NOMO-1 treated with dmso at 0.1 percent for 144 hours (cell line): ENCODE data around the gene ELF1.
"Not testable (repeated sequence)": the region's sequence is repeated elsewhere in the genome, so short reads cannot be mapped to it uniquely, and the experiment has no call there.

Experiments
- DNase-seq: peaks from one replicate; lab custom pipeline; 2025; ENCODE audit not compliant: unreplicated experiment; lab: John Stamatoyannopoulos, UW

ELF1 gene

DNA sequence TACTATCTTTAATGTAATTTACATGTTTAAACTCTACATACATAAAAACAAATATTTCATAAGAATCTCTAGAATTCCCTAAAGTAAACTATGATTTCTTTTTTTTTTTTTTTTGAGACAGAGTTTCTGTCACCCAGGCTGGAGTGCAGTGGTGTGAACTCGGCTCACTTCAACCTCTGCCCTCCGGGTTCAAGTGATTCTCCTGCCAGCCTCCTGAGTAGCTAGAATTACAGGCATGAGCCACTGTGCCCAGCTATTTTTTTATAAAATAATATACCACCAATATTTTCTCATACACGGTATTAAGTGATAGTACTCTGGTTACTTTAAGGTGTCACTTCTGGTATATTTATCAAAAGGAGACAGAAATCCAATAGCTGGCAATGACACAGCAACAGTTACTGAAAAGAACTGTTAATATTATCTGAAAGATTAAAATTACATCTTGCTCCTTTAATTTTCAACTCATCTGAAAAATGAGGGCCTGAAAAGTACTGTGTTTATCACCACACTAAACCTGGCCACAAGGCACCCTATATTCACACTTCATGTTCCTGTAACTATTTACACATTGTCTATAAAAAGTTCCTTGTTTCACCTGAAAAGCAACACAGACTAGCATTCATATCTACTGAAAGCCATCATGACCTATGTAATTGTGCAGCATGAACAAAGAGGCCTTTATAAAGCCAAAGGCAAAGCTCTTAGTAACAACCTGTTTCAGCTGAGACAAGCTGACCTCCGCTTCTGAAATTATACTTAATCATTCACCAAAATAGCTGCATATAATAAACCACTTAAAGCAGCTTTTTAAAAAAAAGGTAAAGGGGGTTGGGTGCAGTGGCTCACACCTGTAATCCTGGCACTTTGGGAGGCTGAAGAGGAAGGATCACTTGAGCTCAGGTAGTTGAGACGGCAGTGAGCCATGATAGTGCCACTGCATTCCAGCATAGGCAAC is 123.6 kb downstream of the ELF1 start:
- DNase-seq = no peak

- not testable (repeated sequence) for DNase-seq
These were observed 125.5 kb downstream of the ELF1 start for GRCh38 chr13:40893573-40893972.

GRCh38 chr13:40886017-40886416 is 133.1 kb downstream of the ELF1 start:
- no peak for DNase-seq

DNA sequence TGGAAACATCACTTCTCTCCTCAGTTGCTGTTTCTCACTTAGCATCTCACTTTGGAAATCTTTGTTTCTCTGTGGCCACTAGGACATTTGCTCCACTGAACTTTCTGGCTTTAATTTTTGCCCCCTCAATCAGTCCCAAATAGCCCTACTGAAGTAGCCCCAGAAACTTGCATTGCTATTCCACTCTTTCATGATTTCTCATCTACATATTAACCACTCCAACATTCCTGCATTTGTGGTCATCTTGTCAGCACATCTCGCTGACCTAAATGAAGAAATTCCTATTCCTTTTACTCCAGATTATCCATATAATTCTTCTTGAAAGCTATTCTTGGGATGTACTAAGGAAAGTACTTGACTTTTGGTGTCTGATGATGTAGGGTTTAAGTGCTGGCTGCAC is 134.9 kb downstream of the ELF1 start:
- not testable (repeated sequence) for DNase-seq
